Activated naive CD8-positive, alpha-beta T cell treated with anti-CD3 and anti-CD28 coated beads for 36 hours (primary cell): ENCODE measurements around the gene RASSF4. TPM values are rescaled to one million over a fixed set of nuclear protein-coding genes. Genes with fewer than 3 reads are reported as not detected.
A peak's percentile ranks its signal among the peaks of the same experiment; 100 is the strongest.

Source experiments
- DNase-seq: peaks from one replicate; pipeline ENCODE4 v3.0.0; 2021
- H3K27ac Mint-ChIP-seq: one replicate; pipeline ENCODE4 v1.8.0; 2022; ENCODE audit warnings: mild to moderate bottlenecking, moderate library complexity, mixed read lengths
- H3K27me3 Mint-ChIP-seq: one replicate; pipeline ENCODE4 v1.8.0; 2022; ENCODE audit warnings: mild to moderate bottlenecking, mixed read lengths
- H3K36me3 Mint-ChIP-seq: one replicate; pipeline ENCODE4 v1.8.0; 2021; ENCODE audit warnings: mild to moderate bottlenecking, mixed read lengths
- H3K4me1 Mint-ChIP-seq: one replicate; pipeline ENCODE4 v1.8.0; 2021; ENCODE audit warnings: mixed read lengths
- H3K4me3 Mint-ChIP-seq: one replicate; pipeline ENCODE4 v1.8.0; 2022; ENCODE audit warnings: mild to moderate bottlenecking, moderate library complexity, mixed read lengths
- H3K9me3 Mint-ChIP-seq: one replicate; pipeline ENCODE4 v1.8.0; 2022; ENCODE audit warnings: mixed read lengths
- total RNA-seq, 2 experiments: library from RNA; stranded (reverse); gene quantifications; one replicate each; pipeline ENCODE4 v1.2.3, GENCODE V29; 2021

Gene RASSF4
- total RNA-seq, 2 experiments from 2014 or later = 5.6 to 6.2 TPM

GRCh38 chr10:44971935-44972757, 12.5 kb downstream of the RASSF4 start:
- Mint-ChIP-seq H3K27ac (no peak overlapping the region), H3K4me1 (peaks cover 41% of the 10 kb centered on the region)
- DNase-seq = no peak

DNA sequence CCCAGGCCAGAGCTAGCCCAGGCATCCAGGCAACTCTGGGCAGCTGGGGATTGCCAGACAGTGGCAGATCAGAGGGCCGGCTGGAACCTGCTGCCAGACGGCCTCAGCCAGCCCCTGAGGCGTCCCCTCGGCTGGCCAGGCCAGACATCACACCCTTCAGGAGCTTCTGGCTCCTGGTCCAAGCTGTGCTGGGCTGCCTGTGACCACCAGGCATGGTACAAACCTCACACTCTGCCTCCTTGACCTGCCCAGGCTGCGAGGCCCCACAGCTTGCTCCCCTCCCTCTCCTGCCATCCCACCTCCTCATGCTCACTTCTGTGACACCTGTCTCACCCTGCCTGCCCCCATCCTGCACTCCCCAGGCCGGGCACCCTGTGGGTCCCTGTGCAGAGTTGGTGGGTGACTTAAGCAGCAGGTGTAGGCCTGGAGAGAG, 13.3 kb downstream of the RASSF4 start:
- H3K9me3 Mint-ChIP-seq = no peaks in the 10 kb centered on the region
- H3K27ac Mint-ChIP-seq = peak overlapping the region; percentile 38
- no peak for DNase-seq

More at GRCh38 chr10:44971935-44972757, 12.5 kb downstream of the RASSF4 start:
- Mint-ChIP-seq H3K36me3 (no peaks in the 10 kb centered on the region), H3K27me3 (no peaks in the 10 kb centered on the region), H3K4me3 (no peak overlapping the region), H3K9me3 (no peaks in the 10 kb centered on the region)

DNA sequence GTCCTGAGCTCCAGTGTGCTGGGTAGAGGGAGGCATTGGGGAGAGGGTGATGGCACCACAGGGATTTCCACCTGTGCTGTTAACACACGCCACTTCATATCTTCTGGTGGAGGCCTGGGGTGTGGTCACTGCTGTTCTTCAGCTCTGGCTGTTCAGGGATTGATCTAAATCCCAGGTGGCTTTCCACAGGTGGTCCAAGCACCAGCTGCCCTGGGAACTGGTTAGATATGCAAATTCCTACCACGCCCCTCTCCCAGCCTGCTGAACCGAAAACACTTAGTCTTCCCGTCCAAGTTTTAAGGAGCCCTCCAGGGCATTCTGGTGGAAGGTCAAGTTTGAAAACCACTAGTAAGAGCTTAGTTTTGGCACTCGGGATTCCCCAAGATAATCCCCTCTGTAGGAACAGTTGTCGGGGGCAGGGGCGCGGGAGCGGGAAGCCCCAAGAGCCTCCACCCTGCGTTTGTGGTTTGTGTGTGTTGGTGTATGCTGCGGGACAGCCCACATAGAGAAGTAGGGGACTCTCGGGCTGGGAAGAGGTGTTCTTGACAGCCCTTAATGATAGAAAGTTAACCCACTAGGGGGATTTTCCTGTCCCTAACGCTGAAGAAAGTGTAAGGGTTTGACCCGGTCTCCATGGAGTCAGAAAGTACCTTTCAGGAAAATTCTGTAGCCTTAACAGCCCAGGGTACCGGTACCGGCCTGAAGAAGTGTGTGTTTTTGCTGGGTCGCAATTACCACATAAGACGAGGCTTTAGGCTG, 13.9 kb downstream of the RASSF4 start:
- Mint-ChIP-seq H3K27me3 (no peaks in the 10 kb centered on the region), H3K36me3 (no peaks in the 10 kb centered on the region), H3K27ac (peak overlapping the region; percentile 38), H3K4me1 (peaks cover 28% of the 10 kb centered on the region), H3K4me3 (no peak overlapping the region), H3K9me3 (no peaks in the 10 kb centered on the region)
- DNase-seq = no peak

More for the DNA sequence above, 13.3 kb downstream of the RASSF4 start:
- peaks cover 34% of the 10 kb centered on the region for H3K4me1 Mint-ChIP-seq
- no peaks in the 10 kb centered on the region for H3K27me3 Mint-ChIP-seq
- H3K4me3 Mint-ChIP-seq = no peak overlapping the region
- no peaks in the 10 kb centered on the region for H3K36me3 Mint-ChIP-seq

GRCh38 chr10:44974082-44974627, 14.6 kb downstream of the RASSF4 start:
- DNase-seq = no peak
- Mint-ChIP-seq H3K27me3 (no peaks in the 10 kb centered on the region), H3K4me3 (peak overlapping the region; percentile 73), H3K27ac (peak overlapping the region; percentile 73), H3K4me1 (peaks cover 21% of the 10 kb centered on the region), H3K9me3 (no peaks in the 10 kb centered on the region), H3K36me3 (no peaks in the 10 kb centered on the region)

- peak overlapping the region; percentile 73 for H3K4me3 Mint-ChIP-seq
- DNase-seq = peak; percentile 79
- H3K4me1 Mint-ChIP-seq = peaks cover 20% of the 10 kb centered on the region
- H3K27me3 Mint-ChIP-seq = no peaks in the 10 kb centered on the region
- H3K9me3 Mint-ChIP-seq = no peaks in the 10 kb centered on the region
- H3K36me3 Mint-ChIP-seq = no peaks in the 10 kb centered on the region
- H3K27ac Mint-ChIP-seq = peak overlapping the region; percentile 73
Observed at GRCh38 chr10:44974628-44975430, 15.2 kb downstream of the RASSF4 start.

DNA sequence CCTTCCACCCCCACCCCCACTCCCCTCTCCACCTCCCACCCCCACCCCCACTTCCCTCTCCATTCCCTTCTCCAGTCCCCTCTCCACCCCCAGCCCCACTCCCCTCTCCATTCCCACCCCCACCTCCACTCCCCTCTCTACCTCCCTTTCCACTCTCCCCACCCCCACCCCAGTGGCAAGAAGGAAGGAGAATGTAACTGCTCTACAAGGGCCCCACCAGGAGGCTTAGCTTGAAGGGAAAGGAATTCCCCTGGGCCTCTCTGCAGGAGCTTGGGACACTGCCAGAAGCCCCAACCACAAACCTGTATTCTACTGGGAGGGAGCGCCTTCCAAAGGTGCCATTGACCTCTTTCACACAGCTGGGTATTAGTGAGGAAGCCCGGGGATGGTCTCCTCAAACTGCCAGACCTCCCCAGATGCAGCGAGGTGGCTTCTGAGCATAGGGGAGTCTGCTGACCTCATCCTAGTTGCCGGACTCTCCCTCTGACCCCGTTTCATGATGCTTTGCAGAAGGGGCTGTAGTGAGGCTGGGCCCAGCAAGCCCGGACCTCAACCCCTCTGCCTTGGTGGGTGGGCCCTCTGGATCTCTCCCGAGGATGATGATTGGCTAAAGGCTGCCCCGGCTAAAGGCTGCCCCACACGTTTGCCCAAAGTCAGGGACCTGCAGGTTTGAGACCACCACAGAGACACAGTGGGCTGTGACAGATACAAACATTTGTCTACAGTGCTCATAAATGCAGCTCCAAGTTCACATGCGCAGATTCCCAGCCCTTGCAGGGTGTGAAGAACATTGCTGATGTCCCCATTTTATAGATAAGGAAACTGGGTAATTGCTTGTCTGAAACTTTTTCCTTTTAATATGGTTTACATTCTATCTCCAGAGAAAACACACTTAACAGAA, 16.1 kb downstream of the RASSF4 start:
- DNase-seq = no peak
- Mint-ChIP-seq H3K4me3 (no peak overlapping the region), H3K4me1 (peaks cover 22% of the 10 kb centered on the region), H3K27ac (no peak overlapping the region), H3K27me3 (no peaks in the 10 kb centered on the region), H3K36me3 (no peaks in the 10 kb centered on the region), H3K9me3 (no peaks in the 10 kb centered on the region)

GRCh38 chr10:44976352-44977198, 17.0 kb downstream of the RASSF4 start:
- Mint-ChIP-seq H3K36me3 (no peaks in the 10 kb centered on the region), H3K27me3 (no peaks in the 10 kb centered on the region), H3K27ac (no peak overlapping the region), H3K4me1 (peaks cover 22% of the 10 kb centered on the region), H3K4me3 (no peak overlapping the region), H3K9me3 (no peaks in the 10 kb centered on the region)
- no peak for DNase-seq

DNA sequence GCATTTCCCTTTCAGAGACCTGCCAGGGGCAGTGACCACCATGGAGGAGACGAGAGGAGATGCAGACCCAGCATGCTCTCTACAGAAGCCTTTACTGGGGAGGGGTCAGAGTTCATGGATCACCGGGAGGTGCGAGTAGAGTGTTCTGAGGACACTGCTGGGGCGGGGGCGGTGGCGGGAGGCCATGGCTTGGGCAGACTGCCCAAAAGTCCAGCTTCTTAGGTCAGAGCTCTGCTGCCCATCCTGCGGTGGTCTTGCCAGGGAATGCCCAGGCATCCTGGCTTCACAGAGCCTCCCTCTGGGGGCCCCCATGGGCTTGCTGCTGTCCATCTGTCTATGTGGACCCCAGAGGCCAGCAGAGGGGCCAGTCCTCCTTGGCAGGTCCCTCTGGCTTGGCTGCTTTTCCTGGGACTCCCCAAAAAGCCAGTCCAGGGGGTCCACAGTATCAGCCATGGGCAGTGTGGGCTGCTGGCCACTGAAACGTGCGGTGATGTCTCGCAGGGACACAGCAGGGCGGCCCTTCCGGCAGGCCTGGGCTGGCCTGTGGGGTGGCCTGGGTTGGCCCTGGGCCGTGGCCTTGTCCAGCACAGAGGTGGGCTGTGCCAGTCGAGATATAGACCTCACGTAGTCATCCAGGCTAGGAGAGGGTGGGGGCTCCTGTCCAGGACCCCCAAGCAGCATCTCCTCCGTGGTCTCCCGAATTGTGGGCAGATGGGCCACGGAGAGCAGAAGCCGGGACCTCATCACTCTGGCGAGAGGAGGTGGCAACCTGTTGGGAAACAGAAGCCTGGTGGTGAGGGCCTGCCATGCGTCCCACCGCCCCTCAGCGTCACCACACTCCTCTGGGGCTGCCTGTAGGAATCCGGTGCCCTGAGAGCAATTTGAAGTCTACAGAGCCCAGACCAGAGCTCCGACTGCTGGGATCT, 17.9 kb downstream of the RASSF4 start:
- Mint-ChIP-seq H3K4me1 (peaks cover 20% of the 10 kb centered on the region), H3K9me3 (no peaks in the 10 kb centered on the region), H3K27me3 (no peaks in the 10 kb centered on the region), H3K27ac (no peak overlapping the region), H3K36me3 (no peaks in the 10 kb centered on the region), H3K4me3 (no peak overlapping the region)
- no peak for DNase-seq

DNA sequence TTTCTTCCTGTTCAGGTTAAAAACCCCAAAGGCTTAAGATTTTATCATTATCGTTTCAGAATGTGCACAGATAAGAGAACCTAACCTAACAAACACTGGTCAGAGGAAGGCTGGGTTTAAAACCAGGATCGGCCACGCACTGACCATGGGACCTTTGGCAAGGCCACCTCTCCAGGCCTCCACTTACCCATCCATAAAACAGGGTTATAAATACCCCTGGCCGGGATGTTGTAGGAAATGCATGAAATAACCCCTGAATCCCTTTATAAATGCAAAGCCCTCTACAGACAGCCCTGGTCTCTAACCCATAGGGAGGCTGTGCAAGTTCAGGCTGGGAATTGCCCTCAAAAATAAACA, 18.6 kb downstream of the RASSF4 start:
- no peaks in the 10 kb centered on the region for H3K27me3 Mint-ChIP-seq
- peaks cover 17% of the 10 kb centered on the region for H3K4me1 Mint-ChIP-seq
- no peak for DNase-seq
- H3K36me3 Mint-ChIP-seq = no peaks in the 10 kb centered on the region
- H3K9me3 Mint-ChIP-seq = no peaks in the 10 kb centered on the region
- H3K4me3 Mint-ChIP-seq = no peak overlapping the region
- no peak overlapping the region for H3K27ac Mint-ChIP-seq

GRCh38 chr10:44978570-44979280, 19.1 kb downstream of the RASSF4 start, which contains the start of gene DEPP1:
TSS of gene DEPP1 (minus strand) at chr10:44978809. CDS start at chr10:44978030, 779 bp downstream.
- Mint-ChIP-seq H3K4me3 (peak within 1 kb of the TSS; percentile 32), H3K27ac (no peak within 1 kb of the TSS), H3K27me3 (no peaks in the 10 kb centered on the region), H3K36me3 (no peaks in the 10 kb centered on the region), H3K4me1 (peaks cover 12% of the 10 kb centered on the region), H3K9me3 (no peaks in the 10 kb centered on the region)
- no peak for DNase-seq

- Mint-ChIP-seq H3K27me3 (no peaks in the 10 kb centered on the region), H3K9me3 (no peaks in the 10 kb centered on the region), H3K4me1 (peaks cover 8% of the 10 kb centered on the region), H3K36me3 (no peaks in the 10 kb centered on the region), H3K27ac (no peak overlapping the region), H3K4me3 (no peak overlapping the region)
- DNase-seq = no peak
Observed at GRCh38 chr10:44979281-44980191, 19.9 kb downstream of the RASSF4 start.
